ENCODE results near the gene ZNRF1. TPM values are rescaled to one million over a fixed set of nuclear protein-coding genes. Genes with fewer than 3 reads are reported as not detected.

The ZNRF1 gene
- total RNA-seq, 4 donors from 2014 or later, result 18.2 to 28.3 (median 23.6) TPM

GRCh38 chr16:75004460-75004859 lies 5.6 kb downstream of the ZNRF1 start:
- Histone ChIP-seq H3K36me3 (no peaks in the 10 kb centered on the region), H3K4me3 (no peak overlapping the region), H3K27ac (replicated peaks in 1 of 4) (no peak overlapping the region), H3K4me1 (peaks cover 30 to 41% (median 38%) of the 10 kb centered on the region in 4 donors), H3K9me3 (no peaks in the 10 kb centered on the region), H3K27me3 (no peaks in the 10 kb centered on the region)
- no peak for TF ChIP-seq CTCF (IDR thresholded peaks at IDR 0.05)
- no peak for TF ChIP-seq POLR2A (IDR thresholded peaks at IDR 0.05; ENCODE audit: low read depth)
- WGBS, result 98% methylated on average over 3 of the region's 3 CpGs
- intact Hi-C loops (cut with DNase I), result no loop called here
- no peak for DNase-seq (ENCODE audit: extremely low spot score)

GRCh38 chr16:75005697-75006096 lies 6.9 kb downstream of the ZNRF1 start:
- no peaks in the 10 kb centered on the region for H3K27me3 ChIP-seq
- H3K9me3 ChIP-seq, result no peaks in the 10 kb centered on the region
- intact Hi-C loops (cut with DNase I), result no loop called here
- H3K27ac ChIP-seq (replicated peaks in 1 of 4), result no peak overlapping the region
- no peaks in the 10 kb centered on the region for H3K36me3 ChIP-seq
- no peak overlapping the region for H3K4me3 ChIP-seq
- peaks cover 26 to 39% (median 33%) of the 10 kb centered on the region in 4 donors for H3K4me1 ChIP-seq
- TF ChIP-seq POLR2AphosphoS5 (IDR thresholded peaks at IDR 0.05), result no peak
- no peak for TF ChIP-seq POLR2A (IDR thresholded peaks at IDR 0.05; ENCODE audit: low read depth)
- TF ChIP-seq CTCF (IDR thresholded peaks at IDR 0.05), result no peak
- no peak for TF ChIP-seq EP300 (IDR thresholded peaks at IDR 0.05)
- no peak for DNase-seq (ENCODE audit: extremely low spot score)
- WGBS, result 85% methylated on average over 4 of the region's 4 CpGs

- TF ChIP-seq CTCF (IDR thresholded peaks at IDR 0.05), result no peak
- no peak for TF ChIP-seq EP300 (IDR thresholded peaks at IDR 0.05)
- TF ChIP-seq POLR2A (IDR thresholded peaks at IDR 0.05; ENCODE audit: low read depth), result no peak
- TF ChIP-seq POLR2AphosphoS5 (IDR thresholded peaks at IDR 0.05), result no peak
- intact Hi-C loops (cut with DNase I), result no loop called here
- 95% methylated on average over 1 of the region's 1 CpG for WGBS
- H3K4me3 ChIP-seq, result no peak overlapping the region
- peaks cover 28 to 39% (median 34%) of the 10 kb centered on the region in 4 donors for H3K4me1 ChIP-seq
- no peaks in the 10 kb centered on the region for H3K9me3 ChIP-seq
- DNase-seq (ENCODE audit: extremely low spot score), result no peak
- no peaks in the 10 kb centered on the region for H3K27me3 ChIP-seq
- H3K36me3 ChIP-seq, result no peaks in the 10 kb centered on the region
- H3K27ac ChIP-seq (replicated peaks in 1 of 4), result peak overlapping the region in 1 of 4 donors; percentile 15
Observed at GRCh38 chr16:75007443-75007842, 8.6 kb downstream of the ZNRF1 start.

- no peaks in the 10 kb centered on the region for H3K9me3 ChIP-seq
- H3K4me3 ChIP-seq, result no peak overlapping the region
- no peaks in the 10 kb centered on the region for H3K36me3 ChIP-seq
- WGBS, result 61% methylated on average over 3 of the region's 3 CpGs
- H3K27ac ChIP-seq (replicated peaks in 1 of 4), result peak overlapping the region in 2 of 4 donors; percentile 73 to 87
- H3K4me1 ChIP-seq, result peaks cover 28 to 51% (median 46%) of the 10 kb centered on the region in 4 donors
- H3K27me3 ChIP-seq, result no peaks in the 10 kb centered on the region
- TF ChIP-seq POLR2AphosphoS5 (IDR thresholded peaks at IDR 0.05), result no peak
- TF ChIP-seq CTCF (IDR thresholded peaks at IDR 0.05), result no peak
- TF ChIP-seq POLR2A (IDR thresholded peaks at IDR 0.05; ENCODE audit: low read depth), result no peak
- no peak for TF ChIP-seq EP300 (IDR thresholded peaks at IDR 0.05)
- intact Hi-C loops (cut with DNase I), result no loop called here
- DNase-seq (ENCODE audit: extremely low spot score), result no peak
Observed at GRCh38 chr16:75010427-75010826, 11.6 kb downstream of the ZNRF1 start.

GRCh38 chr16:75011634-75012307 lies 12.9 kb downstream of the ZNRF1 start:
- intact Hi-C loops (cut with DNase I), result no loop called here
- H3K4me3 ChIP-seq, result peak overlapping the region in 1 of 4 donors; percentile 1
- H3K9me3 ChIP-seq, result no peaks in the 10 kb centered on the region
- WGBS, result 19% methylated on average over 3 of the region's 3 CpGs
- H3K27ac ChIP-seq (replicated peaks in 1 of 4), result peak overlapping the region; percentile 69 to 87 (median 78)
- H3K36me3 ChIP-seq, result no peaks in the 10 kb centered on the region
- no peak for DNase-seq (ENCODE audit: extremely low spot score)
- no peaks in the 10 kb centered on the region for H3K27me3 ChIP-seq
- TF ChIP-seq POLR2A (IDR thresholded peaks at IDR 0.05; ENCODE audit: low read depth) (no peak), POLR2AphosphoS5 (IDR thresholded peaks at IDR 0.05) (peak in 1 of 2 donors; percentile 48)
- peaks cover 28 to 58% (median 49%) of the 10 kb centered on the region in 4 donors for H3K4me1 ChIP-seq
